HepG2 (cell line): ENCODE results near the gene HOXD9. TPM values are rescaled to one million over a fixed set of nuclear protein-coding genes. Genes with fewer than 3 reads are reported as not detected.

Experiments used
- ATAC-seq: fragments of 200-7000 bp; cut with Tn5 transposase; 3 replicates; pipeline ENCODE4 v1.9.1; 2020; ENCODE audit warnings: mild to moderate bottlenecking, moderate library complexity
- BruUV-seq: library from RNA; stranded (reverse); fragments of 400-500 nt; replicated peaks from 2 replicates; lab custom pipeline; 2021; lab: Mats Ljungman, UMichigan
- CTCF ChIA-PET: fragments of 300-600 bp; formaldehyde crosslinking; extraction: SDS; loops from one replicate; lab custom pipeline; 2021; ENCODE audit warnings: low total read pairs, inconsistent platforms, low intra/inter-chr PET ratio; lab: Yijun Ruan, JAX
- POLR2A ChIA-PET: fragments of 350-600 bp; sonication (Branson Sonifier 250); formaldehyde crosslinking; loops from one replicate; lab custom pipeline; 2020; ENCODE audit warnings: antibody characterized with exemption, inconsistent platforms; lab: Yijun Ruan, JAX
- DNase-seq: peaks from one replicate; pipeline ENCODE4 v3.0.0-alpha.2; 2015; ENCODE audit warnings: low spot score
- FAIRE-seq: peaks from 3 replicates; lab custom pipeline; 2011; peaks lifted over from hg19 to GRCh38; lab: Jason Lieb, UNC
- H2AFZ ChIP-seq: one replicate; pipeline ENCODE4 v1.6.1; 2011; ENCODE audit warnings: low read length, inconsistent platforms
- H3K27ac ChIP-seq: fragments of 300-600 bp; 3 replicates; pipeline ENCODE4 v1.8.0; 2011; ENCODE audit warnings: mixed run types, mild to moderate bottlenecking, mixed read lengths, low read length, inconsistent platforms; ENCODE audit not compliant: insufficient read depth; ENCODE audit errors: extremely low read length
- H3K27me3 ChIP-seq, 2 experiments: fragments of 200-600 bp in 1 of 2; 2 replicates in 1 of 2; 3 replicates in 1 of 2; pipeline versions ENCODE4 v1.6.0 to v1.8.0; 2011; ENCODE audit warnings: low read length in 2 of 2, mild to moderate bottlenecking in 2 of 2, moderate library complexity in 2 of 2, inconsistent platforms in 1 of 2; ENCODE audit not compliant: insufficient read depth in 2 of 2, control insufficient read depth in 1 of 2
- H3K36me3 ChIP-seq, 2 experiments: fragments of 200-600 bp in 1 of 2; replicated peaks in 1 of 2; 2 replicates in 1 of 2; 3 replicates in 1 of 2; pipeline versions ENCODE4 v1.5.1 to v1.8.0; 2011; ENCODE audit warnings: low read length in 2 of 2, inconsistent platforms in 1 of 2; ENCODE audit not compliant: insufficient read depth in 2 of 2, control insufficient read depth in 1 of 2
- H3K4me1 ChIP-seq: 2 replicates; pipeline ENCODE4 v1.5.1; 2012; ENCODE audit warnings: low read length, inconsistent platforms; ENCODE audit not compliant: insufficient read depth
- H3K4me2 ChIP-seq: 2 replicates; pipeline ENCODE4 v1.6.0; 2011; ENCODE audit warnings: low read depth, low read length, inconsistent platforms
- H3K4me3 ChIP-seq, 3 experiments: fragments of 200-600 bp in 1 of 3; sonication (generic), shearing (Covaris generic) in 1 of 3; replicated peaks in 1 of 3; 2 replicates each; pipeline ENCODE4 v1.5.1; 2011 to 2016; ENCODE audit warnings: low read length in 3 of 3, inconsistent platforms in 2 of 3, low read depth in 2 of 3, mild to moderate bottlenecking in 2 of 3, control low read depth in 1 of 3, mixed read lengths in 1 of 3; ENCODE audit not compliant: insufficient read depth in 1 of 3
- H3K79me2 ChIP-seq: one replicate; pipeline ENCODE4 v1.6.1; 2011; ENCODE audit warnings: low read length, inconsistent platforms; ENCODE audit not compliant: insufficient read depth
- H3K9ac ChIP-seq: 2 replicates; pipeline ENCODE4 v1.6.0; 2011; ENCODE audit warnings: mild to moderate bottlenecking, low read depth, low read length, inconsistent platforms; ENCODE audit not compliant: insufficient read depth
- H3K9me3 ChIP-seq: 2 replicates; pipeline ENCODE4 v1.5.1; 2012; ENCODE audit warnings: mild to moderate bottlenecking, low read length
- H4K20me1 ChIP-seq: 2 replicates; pipeline ENCODE4 v1.6.0; 2011; ENCODE audit warnings: inconsistent platforms, mild to moderate bottlenecking, low read length, moderate library complexity; ENCODE audit not compliant: insufficient read depth
- PITX1 ChIP-seq: sonication (generic); formaldehyde crosslinking; IDR thresholded peaks from 2 replicates; pipeline ENCODE4 v1.5.1; 2020; ENCODE audit warnings: mild to moderate bottlenecking, missing genetic modification reagents
- ZNF772 ChIP-seq: sonication (generic); formaldehyde crosslinking; IDR thresholded peaks from 2 replicates; pipeline ENCODE4 v1.5.0; 2020; ENCODE audit warnings: mild to moderate bottlenecking, missing genetic modification reagents
- ZNF816 ChIP-seq: sonication (generic); formaldehyde crosslinking; IDR thresholded peaks from 2 replicates; pipeline ENCODE4 v1.8.0; 2022; ENCODE audit warnings: missing genetic modification reagents, mild to moderate bottlenecking, borderline replicate concordance
- WGBS: methylation state at CpG from one replicate; pipeline ENCODE4 v1.1.6; 2017; ENCODE audit warnings: low lambda C conversion rate; 5-methylcytosine and 5-hydroxymethylcytosine counted together
- in situ Hi-C: cut with HindIII; loops from 2 replicates; pipeline ENCODE4 v1.10.0; 2017; ENCODE audit warnings: low pct_unique_long_range_greater_than_20kb; ENCODE audit not compliant: extremely low pct_ligation_motif_present
- intact Hi-C: fragments of 100-400 bp; cut with micrococcal nuclease; formaldehyde crosslinking; loops from one replicate; pipeline ENCODE4 v1.10.0; 2022; ENCODE audit not compliant: unreplicated experiment
- polyA plus RNA-seq, 8 experiments: library from polyadenylated mRNA; depleted of rRNA in 3 of 8; stranded (reverse) in 7 of 8; unstranded in 1 of 8; fragments of >200 nt; fragmentation: Illumina TruSeq in 4 of 8; extraction: Trizol in 4 of 8; gene quantifications; 2 replicates each; pipeline versions ENCODE4 v1.2.1 to v1.2.3, GENCODE V29; 2011 to 2016; ENCODE audit warnings: low read depth in 4 of 8, missing spikeins in 1 of 8, mixed read lengths in 1 of 8; ENCODE audit not compliant: insufficient read depth in 1 of 8
- total RNA-seq, 5 experiments: library from RNA; depleted of rRNA; stranded (reverse); fragments of >200 nt; fragmentation: Illumina TruSeq; extraction: Trizol; gene quantifications; 2 replicates each; pipeline ENCODE4 v1.2.3, GENCODE V29; 2016; ENCODE audit warnings: low read depth in 1 of 5
- TF ChIP-seq, protein P1 (sequence below): sonication (generic); formaldehyde crosslinking; IDR thresholded peaks from 2 replicates; pipeline ENCODE4 v1.4.0; 2020; ENCODE audit warnings: low read depth, mild to moderate bottlenecking, missing genetic modification reagents
- TF ChIP-seq, protein P2 (sequence below): sonication (generic); formaldehyde crosslinking; IDR thresholded peaks from 2 replicates; pipeline ENCODE4 v1.4.0; 2020; ENCODE audit warnings: mild to moderate bottlenecking, missing genetic modification reagents

The HOXD9 gene
- total and polyA plus RNA-seq, 2 of the 13 experiments (the other 11 are each of a cell fraction or from before 2014, with no cell fraction given) = not detected

DNA sequence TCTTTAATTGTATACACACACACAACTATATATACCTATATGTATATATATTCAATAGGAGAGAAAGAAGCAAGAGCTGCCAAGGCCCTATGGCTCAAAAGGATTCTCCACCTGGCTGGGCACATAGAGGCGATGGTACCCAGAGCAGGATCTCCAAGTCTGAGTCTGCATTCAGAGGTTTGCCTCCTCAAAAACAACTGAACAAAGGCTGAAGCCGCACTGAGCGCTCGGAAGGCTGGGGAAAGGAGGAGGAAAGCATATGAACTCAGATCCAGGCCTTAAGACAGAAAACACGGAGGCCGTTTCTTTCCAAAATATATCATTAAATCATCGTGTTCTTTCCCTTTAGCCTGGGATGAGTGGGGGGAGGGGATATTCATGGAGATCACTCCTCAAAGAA is 19.3 kb upstream of the HOXD9 start:
- no peak for FAIRE-seq
- 42% methylated on average over 7 of the region's 7 CpGs for WGBS
- DNase-seq = no peak
- in situ Hi-C loops (loop anchor here (10.0 kb wide), 1 partner anchor 1068 kb away; no protein-coding TSS in a partner anchor), intact Hi-C loops (no loop called here)
- no peaks in the 10 kb centered on the region for H3K9me3 ChIP-seq
- CTCF ChIA-PET = no interaction called here
- POLR2A ChIA-PET = no interaction called here
- H3K4me1 ChIP-seq = peaks cover under 1% of the 10 kb centered on the region; the same call in 1 of the 2 replicates
- no peak for ATAC-seq
- H2AFZ ChIP-seq = no peak overlapping the region
- BruUV-seq = no TSS peak
- no peak for TF ChIP-seq ZNF772 (CRISPR knock-in tag)
- no peak overlapping the region for H3K27ac ChIP-seq
- H3K27me3 ChIP-seq = peaks cover 36 to 92% of the 10 kb centered on the region in 2 experiments
- H3K4me3 ChIP-seq = no peak overlapping the region
- no peak overlapping the region for H3K9ac ChIP-seq
- H3K79me2 ChIP-seq = no peaks in the 10 kb centered on the region
- H3K4me2 ChIP-seq = no peak overlapping the region
- H3K36me3 ChIP-seq = no peaks in the 10 kb centered on the region
- no peaks in the 10 kb centered on the region; the same call in 1 of the 2 replicates for H4K20me1 ChIP-seq

DNA sequence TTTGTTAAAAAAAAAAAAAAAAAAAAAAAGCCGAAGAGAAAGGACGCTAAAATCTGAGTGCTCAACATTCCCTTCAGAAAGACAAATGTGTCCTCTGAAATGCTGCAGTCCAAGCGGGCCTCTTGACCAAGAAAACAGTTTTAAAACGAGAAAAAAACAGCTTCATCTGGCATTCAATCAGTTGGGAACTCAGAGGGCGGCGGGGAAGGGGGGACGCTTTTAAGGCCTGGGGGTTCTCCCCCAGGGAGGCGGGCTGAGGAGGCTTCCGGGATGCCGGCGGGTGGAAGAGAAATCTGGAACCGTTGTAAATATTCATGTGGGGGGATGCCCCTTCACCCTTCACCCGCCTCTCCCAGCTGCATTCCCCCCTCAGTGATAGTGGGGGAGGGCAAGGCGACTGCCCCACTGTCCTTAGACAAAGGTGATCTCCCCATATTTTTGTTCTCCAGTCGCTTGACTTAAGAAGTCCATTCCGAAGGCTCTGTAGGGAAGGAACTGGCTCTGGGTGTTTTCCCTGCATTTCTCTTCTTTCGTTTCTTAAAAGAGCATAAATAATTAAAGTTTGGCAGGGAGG is 18.7 kb upstream of the HOXD9 start:
- POLR2A ChIA-PET = no interaction called here
- Histone ChIP-seq H2AFZ (no peak overlapping the region), H3K27me3 (peaks cover 31 to 90% of the 10 kb centered on the region in 2 experiments), H3K79me2 (no peaks in the 10 kb centered on the region), H3K4me1 (no peaks in the 10 kb centered on the region), H3K4me3 (no peak overlapping the region), H3K36me3 (no peaks in the 10 kb centered on the region), H3K27ac (no peak overlapping the region), H3K4me2 (no peak overlapping the region), H3K9ac (no peak overlapping the region), H4K20me1 (no peaks in the 10 kb centered on the region; the same call in 1 of the 2 replicates), H3K9me3 (no peaks in the 10 kb centered on the region)
- no peak for FAIRE-seq
- WGBS = 27% methylated on average over 17 of the region's 17 CpGs
- CTCF ChIA-PET = no interaction called here
- no TSS peak for BruUV-seq
- DNase-seq = no peak
- no peak for ATAC-seq
- in situ Hi-C loops (loop anchor here (10.0 kb wide), 1 partner anchor 1069 kb away; no protein-coding TSS in a partner anchor), intact Hi-C loops (no loop called here)
- TF ChIP-seq, protein P1, sequence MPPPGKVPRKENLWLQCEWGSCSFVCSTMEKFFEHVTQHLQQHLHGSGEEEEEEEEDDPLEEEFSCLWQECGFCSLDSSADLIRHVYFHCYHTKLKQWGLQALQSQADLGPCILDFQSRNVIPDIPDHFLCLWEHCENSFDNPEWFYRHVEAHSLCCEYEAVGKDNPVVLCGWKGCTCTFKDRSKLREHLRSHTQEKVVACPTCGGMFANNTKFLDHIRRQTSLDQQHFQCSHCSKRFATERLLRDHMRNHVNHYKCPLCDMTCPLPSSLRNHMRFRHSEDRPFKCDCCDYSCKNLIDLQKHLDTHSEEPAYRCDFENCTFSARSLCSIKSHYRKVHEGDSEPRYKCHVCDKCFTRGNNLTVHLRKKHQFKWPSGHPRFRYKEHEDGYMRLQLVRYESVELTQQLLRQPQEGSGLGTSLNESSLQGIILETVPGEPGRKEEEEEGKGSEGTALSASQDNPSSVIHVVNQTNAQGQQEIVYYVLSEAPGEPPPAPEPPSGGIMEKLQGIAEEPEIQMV = no peak
- TF ChIP-seq ZNF816 (CRISPR knock-in tag) (no peak), PITX1 (no peak)
- TF ChIP-seq, protein P2, sequence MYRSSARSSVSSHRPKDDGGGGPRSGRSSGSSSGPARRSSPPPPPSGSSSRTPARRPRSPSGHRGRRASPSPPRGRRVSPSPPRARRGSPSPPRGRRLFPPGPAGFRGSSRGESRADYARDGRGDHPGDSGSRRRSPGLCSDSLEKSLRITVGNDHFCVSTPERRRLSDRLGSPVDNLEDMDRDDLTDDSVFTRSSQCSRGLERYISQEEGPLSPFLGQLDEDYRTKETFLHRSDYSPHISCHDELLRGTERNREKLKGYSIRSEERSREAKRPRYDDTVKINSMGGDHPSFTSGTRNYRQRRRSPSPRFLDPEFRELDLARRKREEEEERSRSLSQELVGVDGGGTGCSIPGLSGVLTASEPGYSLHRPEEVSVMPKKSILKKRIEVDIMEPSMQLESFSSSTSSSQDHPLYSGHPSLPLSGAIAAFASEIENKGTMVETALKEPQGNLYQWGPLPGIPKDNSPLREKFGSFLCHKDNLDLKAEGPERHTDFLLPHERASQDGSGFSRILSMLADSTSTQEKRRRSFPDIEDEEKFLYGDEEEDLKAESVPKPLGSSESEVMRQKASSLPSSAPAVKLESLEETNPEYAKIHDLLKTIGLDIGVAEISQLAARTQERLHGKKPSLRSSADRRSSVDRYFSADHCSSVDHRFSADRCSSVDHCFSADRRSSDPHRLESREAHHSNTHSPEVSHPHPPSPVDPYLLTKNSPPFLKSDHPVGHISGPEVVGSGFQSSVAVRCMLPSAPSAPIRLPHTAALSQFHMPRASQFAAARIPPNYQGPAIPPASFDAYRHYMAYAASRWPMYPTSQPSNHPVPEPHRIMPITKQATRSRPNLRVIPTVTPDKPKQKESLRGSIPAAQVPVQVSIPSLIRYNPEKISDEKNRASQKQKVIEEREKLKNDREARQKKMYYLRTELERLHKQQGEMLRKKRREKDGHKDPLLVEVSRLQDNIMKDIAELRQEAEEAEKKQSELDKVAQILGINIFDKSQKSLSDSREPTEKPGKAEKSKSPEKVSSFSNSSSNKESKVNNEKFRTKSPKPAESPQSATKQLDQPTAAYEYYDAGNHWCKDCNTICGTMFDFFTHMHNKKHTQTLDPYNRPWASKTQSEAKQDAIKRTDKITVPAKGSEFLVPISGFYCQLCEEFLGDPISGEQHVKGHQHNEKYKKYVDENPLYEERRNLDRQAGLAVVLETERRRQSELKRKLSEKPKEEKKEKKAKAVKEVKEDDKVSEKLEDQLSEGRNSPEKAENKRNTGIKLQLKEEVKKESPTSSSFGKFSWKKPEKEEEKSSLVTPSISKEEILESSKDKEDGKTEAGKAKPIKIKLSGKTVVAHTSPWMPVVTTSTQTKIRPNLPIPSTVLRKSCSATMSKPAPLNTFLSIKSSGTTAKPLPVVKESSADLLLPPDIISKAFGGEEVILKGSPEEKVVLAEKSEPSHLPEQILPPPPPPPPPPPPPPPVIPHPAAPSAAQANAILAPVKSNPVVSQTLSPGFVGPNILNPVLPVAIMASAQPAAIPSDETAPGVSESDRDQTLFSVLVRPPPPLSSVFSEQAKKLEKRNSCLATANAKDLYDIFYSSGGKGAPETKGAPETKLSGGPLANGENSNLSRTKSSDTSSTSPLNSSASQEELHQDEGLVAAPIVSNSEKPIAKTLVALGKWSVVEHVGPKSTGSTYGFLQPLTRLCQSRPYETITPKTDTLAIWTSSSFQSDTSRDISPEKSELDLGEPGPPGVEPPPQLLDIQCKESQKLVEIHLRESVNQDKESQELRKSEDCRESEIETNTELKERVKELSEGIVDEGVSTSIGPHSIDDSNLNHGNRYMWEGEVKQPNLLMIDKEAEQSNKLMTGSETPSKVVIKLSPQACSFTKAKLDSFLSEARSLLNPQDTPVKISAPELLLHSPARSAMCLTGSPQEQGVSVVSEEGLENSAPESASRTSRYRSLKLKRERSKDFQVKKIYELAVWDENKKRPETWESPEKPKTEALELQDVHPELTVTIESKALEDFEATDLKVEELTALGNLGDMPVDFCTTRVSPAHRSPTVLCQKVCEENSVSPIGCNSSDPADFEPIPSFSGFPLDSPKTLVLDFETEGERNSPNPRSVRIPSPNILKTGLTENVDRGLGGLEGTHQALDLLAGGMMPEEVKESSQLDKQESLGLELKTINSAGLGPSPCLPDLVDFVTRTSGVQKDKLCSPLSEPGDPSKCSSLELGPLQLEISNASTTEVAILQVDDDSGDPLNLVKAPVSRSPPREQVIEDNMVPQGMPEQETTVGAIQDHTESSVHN (CRISPR knock-in tag) = no peak
